AG04449 (cell line): ENCODE measurements around the gene MRFAP1L1.

Source experiments
- CTCF ChIA-PET: fragments of 350-600 bp; formaldehyde crosslinking; extraction: SDS; loops from one replicate; lab custom pipeline; 2021; ENCODE audit warnings: antibody characterized with exemption; lab: Yijun Ruan, JAX
- POLR2A ChIA-PET: fragments of 400-600, 350-600 bp; formaldehyde crosslinking; extraction: SDS; loops from one replicate; lab custom pipeline; 2020; ENCODE audit warnings: antibody characterized with exemption, inconsistent platforms; lab: Yijun Ruan, JAX
- DNase-seq: peaks from one replicate; pipeline ENCODE4 v3.0.0-alpha.2; 2010; ENCODE audit warnings: low read depth, low spot score
- H3K4me3 ChIP-seq: 2 replicates; pipeline ENCODE4 v1.5.1; 2011; ENCODE audit warnings: low read depth, mild to moderate bottlenecking, control low read depth, low read length
- CTCF ChIP-seq: IDR thresholded peaks from one replicate; pipeline ENCODE4 v1.5.1; 2011; ENCODE audit warnings: mild to moderate bottlenecking, moderate library complexity, low read length, control low read depth, inconsistent platforms; ENCODE audit not compliant: insufficient read depth; ENCODE audit errors: missing control alignments

MRFAP1L1 gene

GRCh38 chr4:6694177-6694901 is 15.3 kb downstream of the MRFAP1L1 start:
- CTCF ChIA-PET = interaction anchor here (1.4 kb wide), 1 partner anchor 10 kb away, joined by 3 read pairs; no protein-coding TSS in a partner anchor
- POLR2A ChIA-PET = no interaction called here
- no peak for TF ChIP-seq CTCF
- DNase-seq = no peak
- H3K4me3 ChIP-seq = no peak overlapping the region

- TF ChIP-seq CTCF = no peak
- ChIA-PET POLR2A (no interaction called here), CTCF (interaction anchor here (1.4 kb wide), 1 partner anchor 11 kb away, joined by 3 read pairs; no protein-coding TSS in a partner anchor)
- no peak for DNase-seq
- no peak within 1 kb of the TSS for H3K4me3 ChIP-seq
Observed at GRCh38 chr4:6693231-6694176, 16.2 kb downstream of the MRFAP1L1 start, which contains the start of gene S100P. Gene S100P (plus strand): TSS chr4:6693878. CDS start chr4:6693933, 55 bp downstream.

- ChIA-PET CTCF (interaction anchor here (1.1 kb wide), 1 partner anchor 12 kb away, joined by 3 read pairs; no protein-coding TSS in a partner anchor), POLR2A (interaction anchor here (0.5 to 1.6 kb wide), 2 partner anchors 17 to 20 kb away, joined by 3 to 4 read pairs; partner anchors contain the start of gene MRFAP1L1)
- no peak for DNase-seq
- TF ChIP-seq CTCF = no peak
- H3K4me3 ChIP-seq = no peak overlapping the region
Observed at GRCh38 chr4:6692806-6693205, 16.9 kb downstream of the MRFAP1L1 start.

GRCh38 chr4:6692379-6692778 is 17.3 kb downstream of the MRFAP1L1 start:
- no peak for DNase-seq
- no peak for TF ChIP-seq CTCF
- H3K4me3 ChIP-seq = no peak overlapping the region
- ChIA-PET CTCF (interaction anchor here (1.1 kb wide), 1 partner anchor 12 kb away, joined by 3 read pairs; no protein-coding TSS in a partner anchor), POLR2A (interaction anchor here (0.5 to 1.6 kb wide), 2 partner anchors 17 to 19 kb away, joined by 3 to 4 read pairs; partner anchors contain the start of gene MRFAP1L1)

GRCh38 chr4:6689506-6689960 is 20.1 kb downstream of the MRFAP1L1 start:
- DNase-seq = no peak
- POLR2A ChIA-PET = interaction anchor here (0.6 to 1.0 kb wide), 2 partner anchors 15 to 47 kb away, joined by 3 read pairs; a partner anchor contains a TSS
- H3K4me3 ChIP-seq = no peak overlapping the region
- CTCF ChIA-PET = interaction anchor here (1.2 to 1.3 kb wide), 3 partner anchors 14 to 20 kb away, joined by 3 to 4 read pairs (median 3); partner anchors contain the start of gene MRFAP1L1
- no peak for TF ChIP-seq CTCF
